IPS-18c (cell line): ENCODE measurements around the gene OPCML.

Experiments used
- H3K4me3 ChIP-seq: 2 replicates; pipeline ENCODE4 v1.7.0; 2013; ENCODE audit warnings: low read depth, mild to moderate bottlenecking, low read length, moderate library complexity; ENCODE audit not compliant: insufficient read depth
- H3K9me3 ChIP-seq: one replicate; pipeline ENCODE4 v1.6.1; 2013; ENCODE audit warnings: mild to moderate bottlenecking, low read length, moderate library complexity; ENCODE audit not compliant: control insufficient read depth, insufficient read depth

OPCML gene

GRCh38 chr11:133134314-133135173 lies 397.8 kb downstream of the OPCML start:
- Histone ChIP-seq H3K4me3 (no peak overlapping the region), H3K9me3 (no peaks in the 10 kb centered on the region)

GRCh38 chr11:133133606-133134005 lies 398.7 kb downstream of the OPCML start:
- no peaks in the 10 kb centered on the region for H3K9me3 ChIP-seq
- no peak overlapping the region for H3K4me3 ChIP-seq

- no peak overlapping the region for H3K4me3 ChIP-seq
Measured at GRCh38 chr11:133133050-133133449, 399.3 kb downstream of the OPCML start.

GRCh38 chr11:133127741-133128140 lies 404.6 kb downstream of the OPCML start:
- H3K4me3 ChIP-seq: no peak overlapping the region
- no peaks in the 10 kb centered on the region for H3K9me3 ChIP-seq

More at GRCh38 chr11:133133050-133133449, 399.3 kb downstream of the OPCML start:
- H3K9me3 ChIP-seq: no peaks in the 10 kb centered on the region

GRCh38 chr11:133123796-133124195 lies 408.5 kb downstream of the OPCML start:
- no peaks in the 10 kb centered on the region for H3K9me3 ChIP-seq
- no peak overlapping the region for H3K4me3 ChIP-seq

- Histone ChIP-seq H3K4me3 (no peak overlapping the region), H3K9me3 (no peaks in the 10 kb centered on the region)
Measured at GRCh38 chr11:133123366-133123765, 408.9 kb downstream of the OPCML start.

- H3K4me3 ChIP-seq: no peak overlapping the region
- no peaks in the 10 kb centered on the region for H3K9me3 ChIP-seq
Measured at GRCh38 chr11:133122256-133122655, 410.0 kb downstream of the OPCML start.

GRCh38 chr11:133118563-133119268 lies 413.6 kb downstream of the OPCML start:
- Histone ChIP-seq H3K4me3 (no peak overlapping the region), H3K9me3 (no peaks in the 10 kb centered on the region)

GRCh38 chr11:133115099-133115498 lies 417.2 kb downstream of the OPCML start:
- H3K9me3 ChIP-seq: no peaks in the 10 kb centered on the region
- no peak overlapping the region for H3K4me3 ChIP-seq

GRCh38 chr11:133107763-133108162 lies 424.5 kb downstream of the OPCML start:
- no peak overlapping the region for H3K4me3 ChIP-seq
- no peaks in the 10 kb centered on the region for H3K9me3 ChIP-seq

GRCh38 chr11:133107136-133107535 lies 425.2 kb downstream of the OPCML start:
- H3K4me3 ChIP-seq: no peak overlapping the region
- H3K9me3 ChIP-seq: no peaks in the 10 kb centered on the region

- Histone ChIP-seq H3K9me3 (no peaks in the 10 kb centered on the region), H3K4me3 (no peak overlapping the region)
Measured at GRCh38 chr11:133106417-133106816, 425.9 kb downstream of the OPCML start.

GRCh38 chr11:133104009-133104744 lies 428.1 kb downstream of the OPCML start:
- H3K9me3 ChIP-seq: no peaks in the 10 kb centered on the region
- no peak overlapping the region for H3K4me3 ChIP-seq

- Histone ChIP-seq H3K9me3 (no peaks in the 10 kb centered on the region), H3K4me3 (no peak overlapping the region)
Measured at GRCh38 chr11:133096981-133097380, 435.3 kb downstream of the OPCML start.

- H3K4me3 ChIP-seq: no peak overlapping the region
- H3K9me3 ChIP-seq: no peaks in the 10 kb centered on the region
Measured at GRCh38 chr11:133086518-133086917, 445.8 kb downstream of the OPCML start.

- Histone ChIP-seq H3K4me3 (peak overlapping the region; percentile 63), H3K9me3 (no peaks in the 10 kb centered on the region)
Measured at GRCh38 chr11:133082841-133083488, 449.3 kb downstream of the OPCML start.

- H3K9me3 ChIP-seq: no peaks in the 10 kb centered on the region
- peak overlapping the region; percentile 63; the same call in 1 of the 2 replicates for H3K4me3 ChIP-seq
Measured at GRCh38 chr11:133082453-133082781, 449.9 kb downstream of the OPCML start.
